Right ventricle myocardium superior (tissue), 1 donor: ENCODE results near the gene DNLZ. TPM values are rescaled to one million over a fixed set of nuclear protein-coding genes. Genes with fewer than 3 reads are reported as not detected.

Source experiments
- ATAC-seq: fragments of 200-7000 bp; cut with Tn5 transposase; one replicate; pipeline ENCODE4 v1.9.1; 2020; ENCODE audit warnings: mild to moderate bottlenecking; ENCODE audit not compliant: poor library complexity
- DNase-seq: peaks from one replicate; pipeline ENCODE4 v3.0.0-alpha.2; 2020
- intact Hi-C: fragments of 100-400 bp; cut with DNase I; formaldehyde crosslinking; loops from one replicate; pipeline ENCODE4 v1.11.2; 2022
- total RNA-seq: library from RNA; stranded (reverse); fragmentation: NEBNext Ultra II Directional; extraction: Animal tissue kit (Norgen Biotek cat#: 25700); gene quantifications from one replicate; pipeline ENCODE4 v1.2.1, GENCODE V29; 2021
- donor health status: DM: no; HTN: yes; CAD: no; lungs with severe emphysema.

DNLZ gene
- total RNA-seq, 1 donor from 2014 or later = 39.9 TPM

DNA sequence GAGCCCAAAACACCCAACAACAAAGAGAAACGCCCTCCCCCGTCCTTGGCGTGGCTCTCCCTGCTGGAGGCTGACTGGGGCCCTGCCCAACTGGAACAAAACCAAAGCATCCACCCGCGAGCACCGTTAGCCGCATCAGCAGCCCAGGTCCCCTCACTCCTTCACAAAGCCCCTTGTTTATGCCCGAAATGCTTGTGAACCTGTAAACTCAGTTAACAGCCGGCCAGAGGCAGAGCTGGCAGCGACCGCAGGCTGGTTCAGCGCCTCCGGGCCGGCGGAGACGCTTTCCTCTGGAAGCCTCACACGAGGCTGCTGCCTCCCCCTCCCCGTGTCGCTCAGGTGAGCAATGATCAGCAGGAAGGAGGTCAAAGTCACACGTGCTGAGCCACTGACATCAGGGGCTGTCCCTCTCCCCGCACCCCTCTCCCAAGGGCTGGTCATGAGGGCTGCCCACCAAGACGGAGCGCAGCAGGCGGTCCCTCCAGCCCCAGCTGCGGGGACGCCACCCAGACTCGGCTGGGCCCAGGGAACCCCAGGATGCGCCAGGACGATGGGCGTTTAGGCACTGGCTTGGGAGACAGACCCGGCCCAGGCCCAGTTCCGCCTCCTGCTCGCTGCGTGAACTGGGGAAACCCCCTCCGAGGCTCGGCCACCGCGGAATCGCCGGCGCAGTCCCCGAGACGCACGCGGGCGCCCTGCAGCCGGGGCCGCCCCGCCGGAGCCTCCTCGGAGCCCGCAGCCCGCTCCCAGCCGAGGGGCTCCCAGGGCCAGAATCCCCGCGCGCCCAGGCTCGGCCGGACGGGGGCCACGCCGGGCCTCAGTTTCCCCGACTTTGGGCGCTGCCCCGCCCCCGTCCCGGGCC lies 35.9 kb upstream of the DNLZ start:
- intact Hi-C loops = no loop called here
- DNase-seq (no peak), ATAC-seq (peak; percentile 3)

GRCh38 chr9:136398286-136398685 lies 34.7 kb upstream of the DNLZ start:
- intact Hi-C loops = no loop called here
- DNase-seq (no peak), ATAC-seq (no peak)

- DNase-seq (no peak), ATAC-seq (no peak)
- intact Hi-C loops = no loop called here
Observed at GRCh38 chr9:136397643-136398042, 34.1 kb upstream of the DNLZ start.

- intact Hi-C loops = no loop called here
- DNase-seq (no peak), ATAC-seq (no peak)
Observed at GRCh38 chr9:136396219-136396515, 32.6 kb upstream of the DNLZ start.

- ATAC-seq (no peak), DNase-seq (no peak)
- intact Hi-C loops = no loop called here
Observed at GRCh38 chr9:136395345-136396218, 32.0 kb upstream of the DNLZ start.

GRCh38 chr9:136395020-136395340 lies 31.4 kb upstream of the DNLZ start:
- intact Hi-C loops = no loop called here
- DNase-seq (no peak), ATAC-seq (no peak)

DNA sequence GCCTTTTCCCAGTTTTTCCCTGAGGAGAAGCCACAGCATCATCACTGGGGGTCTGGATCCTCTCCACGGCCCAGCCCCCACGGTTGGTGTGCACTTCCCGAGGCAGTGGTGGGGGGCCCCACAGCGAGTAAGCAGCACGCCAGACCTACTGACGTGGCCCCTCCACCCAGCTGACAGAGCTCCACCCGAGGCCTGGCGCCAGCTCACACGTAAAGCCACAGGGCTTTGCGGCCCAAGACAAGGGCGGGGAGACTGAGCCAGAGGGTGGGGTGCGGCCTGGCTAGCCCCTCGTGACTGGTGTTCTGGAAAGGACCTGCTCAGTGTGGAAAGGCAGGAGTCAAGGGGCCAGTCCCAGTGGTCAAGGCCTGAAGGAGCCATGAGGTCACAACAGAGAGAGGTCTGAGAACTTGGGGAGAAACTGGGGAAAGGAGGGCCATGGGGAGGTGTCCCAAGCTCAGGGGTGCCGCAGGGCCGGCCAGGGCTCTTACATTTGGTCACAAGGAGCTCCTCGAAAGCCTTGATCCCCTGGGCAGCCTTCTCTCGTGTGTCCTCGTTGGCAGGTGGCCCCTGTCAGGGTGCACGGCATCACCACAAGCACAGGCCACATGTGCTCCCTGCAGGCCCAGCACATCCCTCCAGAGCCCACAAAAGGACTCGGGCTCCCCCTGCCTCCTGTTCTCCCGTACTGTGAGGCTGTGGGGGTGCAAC lies 30.9 kb upstream of the DNLZ start:
- intact Hi-C loops = no loop called here
- DNase-seq (peak; percentile 61), ATAC-seq (no peak)

GRCh38 chr9:136393531-136393930 lies 30.0 kb upstream of the DNLZ start:
- intact Hi-C loops = no loop called here
- DNase-seq = no peak
- ATAC-seq = no peak

DNA sequence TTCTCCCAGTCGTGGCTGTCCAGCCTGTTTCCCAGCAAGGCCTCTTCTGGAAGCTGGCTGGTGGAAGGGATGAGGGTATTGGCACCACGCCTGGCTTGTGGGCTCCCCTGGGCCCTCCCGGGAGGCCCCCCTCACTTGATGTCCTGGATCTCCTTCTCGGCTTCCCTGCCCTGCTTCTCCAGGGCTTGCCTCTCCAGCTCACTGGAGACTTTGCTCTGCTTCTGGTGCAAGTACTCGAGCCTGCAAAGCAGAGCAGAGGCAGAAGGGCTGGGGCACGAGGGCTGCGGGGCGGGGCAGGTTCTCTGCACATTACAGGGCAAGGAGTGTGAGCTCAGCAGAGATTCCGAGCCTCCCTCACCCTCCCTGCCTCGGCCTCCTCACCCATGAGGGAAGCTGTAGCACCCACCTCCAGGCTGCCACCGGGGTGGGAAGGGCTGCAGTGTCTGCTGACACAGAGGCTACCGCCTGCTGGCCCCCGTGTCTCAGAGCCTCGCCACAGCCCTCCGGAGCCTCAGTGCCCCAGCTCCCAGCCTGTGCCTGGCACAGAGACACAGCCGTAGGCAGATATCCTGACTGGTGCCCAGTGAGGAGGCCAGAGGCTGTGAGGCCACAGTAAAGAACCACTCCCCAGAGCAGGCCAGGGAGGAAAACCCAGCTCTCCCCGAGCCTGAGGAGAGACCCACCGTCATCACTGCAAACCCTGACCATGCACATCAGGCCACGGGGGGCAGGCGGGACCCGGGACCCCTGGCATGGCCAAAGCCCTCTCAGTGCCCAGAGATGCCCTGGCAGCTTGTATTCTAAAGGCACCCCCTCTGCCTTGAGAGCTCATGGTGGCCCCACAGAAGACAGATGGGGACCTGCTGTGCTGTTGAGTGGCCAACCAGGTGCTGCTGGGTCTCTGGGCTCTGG lies 29.2 kb upstream of the DNLZ start:
- no peak for DNase-seq
- ATAC-seq = no peak
- intact Hi-C loops = no loop called here

DNA sequence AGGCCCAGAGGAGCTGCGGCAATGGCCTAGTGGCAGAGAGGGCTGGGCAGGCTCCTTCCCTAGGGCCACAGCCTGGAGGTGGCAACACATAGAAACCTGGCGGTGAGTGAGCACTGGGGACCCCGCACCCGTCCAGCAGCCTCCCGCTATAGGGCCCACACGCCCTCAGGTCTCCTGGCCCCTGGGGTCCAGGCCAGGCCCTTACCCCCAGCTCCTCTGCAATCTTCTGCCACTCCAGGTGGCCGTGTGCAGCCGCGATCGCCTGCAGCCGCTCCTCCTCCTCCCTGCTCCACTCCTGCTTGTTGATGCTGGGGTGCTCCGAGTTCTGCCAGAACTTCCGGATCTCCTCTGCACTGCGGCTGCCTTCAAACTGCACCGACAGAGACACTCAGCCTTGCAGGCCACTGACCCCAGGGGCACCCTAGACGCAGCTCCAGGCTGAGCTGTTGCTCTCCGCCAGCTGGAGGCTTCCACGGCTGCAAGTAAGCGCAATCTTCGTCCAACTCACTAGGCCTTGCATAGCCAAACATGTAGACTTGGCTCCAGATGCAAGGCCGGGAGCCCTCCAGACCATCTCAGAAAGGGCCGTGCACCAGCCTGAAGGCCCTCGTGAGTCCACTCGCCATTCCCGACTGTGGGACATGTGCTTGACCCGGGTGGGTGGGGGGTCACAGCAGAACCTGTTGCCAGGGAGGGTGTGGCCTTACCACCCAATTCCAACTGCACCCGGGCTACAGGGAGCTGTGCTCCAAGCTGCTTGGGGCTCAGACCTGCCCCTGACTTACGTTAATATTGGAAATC lies 28.4 kb upstream of the DNLZ start:
- ATAC-seq = no peak
- no peak for DNase-seq
- intact Hi-C loops = no loop called here

DNA sequence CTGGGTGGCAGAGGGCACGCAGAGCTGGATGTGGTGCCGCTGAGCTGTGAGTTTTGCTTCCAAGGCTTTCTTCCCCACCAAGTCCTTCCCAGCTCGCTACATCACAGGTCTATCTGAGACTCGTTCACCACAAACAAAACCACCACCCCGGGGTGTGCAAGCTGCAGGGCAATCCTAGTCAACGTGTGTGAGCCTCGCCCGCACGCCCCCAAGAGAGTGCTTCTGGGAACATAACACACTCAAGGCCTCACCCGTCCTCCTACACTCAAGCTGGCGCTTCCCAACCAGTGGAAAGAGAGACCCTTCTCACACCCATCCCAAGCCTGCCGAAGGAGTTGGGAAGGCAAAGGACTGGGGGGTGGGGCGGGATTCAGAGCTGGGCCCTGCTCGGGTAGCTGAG lies 25.9 kb upstream of the DNLZ start:
- ATAC-seq (no peak), DNase-seq (no peak)
- intact Hi-C loops = no loop called here

GRCh38 chr9:136387217-136387616 lies 23.7 kb upstream of the DNLZ start:
- intact Hi-C loops = no loop called here
- ATAC-seq (no peak), DNase-seq (no peak)

GRCh38 chr9:136386018-136386417 lies 22.5 kb upstream of the DNLZ start:
- intact Hi-C loops = no loop called here
- ATAC-seq (no peak), DNase-seq (no peak)

GRCh38 chr9:136385015-136385414 lies 21.5 kb upstream of the DNLZ start:
- DNase-seq (no peak), ATAC-seq (no peak)
- intact Hi-C loops = no loop called here

GRCh38 chr9:136383436-136383835 lies 19.9 kb upstream of the DNLZ start:
- intact Hi-C loops = no loop called here
- no peak for ATAC-seq
- no peak for DNase-seq

DNA sequence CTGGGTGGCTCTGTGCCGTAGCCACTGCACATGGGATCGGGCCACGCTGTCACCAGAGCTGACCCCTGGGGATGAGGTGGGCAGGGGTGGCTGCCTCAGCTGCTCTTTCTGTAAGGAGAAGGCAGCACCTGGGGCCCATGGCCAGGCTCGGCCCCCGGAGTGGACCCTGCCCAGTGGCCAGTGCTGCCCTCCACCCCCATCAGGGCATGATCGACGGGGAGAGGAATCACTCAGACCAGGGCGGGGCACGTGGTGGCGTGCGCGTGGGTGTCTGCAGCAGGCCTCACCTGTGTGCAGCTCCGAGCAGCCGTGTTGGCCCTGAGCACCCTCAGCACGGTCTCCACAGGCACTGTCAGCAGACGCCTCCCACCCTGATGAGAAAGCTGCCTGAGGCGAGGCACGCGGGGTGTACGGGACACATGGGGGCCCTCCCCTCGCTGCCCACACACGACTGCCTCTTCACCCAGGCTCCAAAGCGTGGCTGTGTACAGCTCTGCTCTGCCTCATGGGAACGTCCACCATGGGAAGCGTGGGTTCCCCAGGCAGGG lies 18.5 kb upstream of the DNLZ start:
- intact Hi-C loops = no loop called here
- ATAC-seq (no peak), DNase-seq (no peak)

DNA sequence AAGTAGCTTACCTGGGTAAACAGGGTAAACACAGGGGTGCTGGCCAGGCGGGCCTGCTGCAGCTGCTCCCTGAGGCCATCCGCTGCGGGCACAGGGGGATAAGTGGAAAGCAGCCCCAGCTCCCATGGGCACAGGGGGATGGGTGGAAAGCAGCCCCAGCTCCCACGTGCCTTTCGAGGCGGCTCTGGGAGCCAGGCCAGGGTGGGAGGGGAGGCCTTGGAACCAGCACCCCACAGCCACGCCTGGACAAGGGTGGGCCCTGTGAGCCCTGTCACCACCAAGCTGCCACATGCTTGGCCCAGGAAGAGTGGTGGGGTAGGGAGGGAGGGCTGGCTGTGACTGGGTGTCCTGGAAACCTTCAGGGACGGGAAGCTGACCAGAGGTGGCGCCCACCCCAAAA lies 17.8 kb upstream of the DNLZ start:
- intact Hi-C loops = no loop called here
- peak; percentile 60 for ATAC-seq
- DNase-seq = peak; percentile 73

DNA sequence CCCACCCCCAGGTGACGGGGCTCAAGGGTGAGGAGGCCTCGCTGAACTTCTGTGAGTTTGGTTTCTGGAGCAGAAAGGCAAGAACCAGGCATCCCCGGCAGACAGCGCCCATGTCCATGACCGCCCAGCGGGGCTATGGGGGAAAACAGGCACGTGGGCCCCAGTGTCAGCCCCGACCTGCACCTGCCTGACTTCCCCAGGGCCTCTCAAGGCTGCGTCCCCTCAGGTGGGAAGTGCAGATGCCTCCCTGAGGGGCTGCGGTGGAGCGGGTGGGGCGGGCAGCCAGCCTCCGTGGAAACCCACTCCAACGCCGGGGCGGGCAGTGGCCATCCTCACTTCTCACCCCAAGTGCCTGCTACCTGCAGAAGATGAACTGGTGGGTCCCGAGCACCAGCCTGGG lies 16.8 kb upstream of the DNLZ start:
- no peak for DNase-seq
- intact Hi-C loops = no loop called here
- no peak for ATAC-seq
